PFSK-1 (cell line): ENCODE measurements around the gene PRDM16.

Experiments
- FOXP2 ChIP-seq: optimal IDR thresholded peaks from 2 replicates; pipeline ENCODE3; 2011; ENCODE audit warnings: borderline replicate concordance, control low read depth, inconsistent platforms; ENCODE audit not compliant: insufficient read depth; ENCODE audit errors: extremely low read length, extremely low read depth
- POLR2AphosphoS5 ChIP-seq: IDR thresholded peaks from 2 replicates; pipeline ENCODE4 v1.6.1; 2012; ENCODE audit warnings: low read depth, mild to moderate bottlenecking, control low read depth, low read length, moderate library complexity
- REST ChIP-seq, 2 experiments: IDR thresholded peaks; 2 replicates each; pipeline versions ENCODE4 v1.6.1 to v1.8.0; 2011 to 2012; ENCODE audit warnings: low read depth in 2 of 2, low read length in 2 of 2, control low read depth in 1 of 2, inconsistent platforms in 1 of 2, mild to moderate bottlenecking in 1 of 2, moderate library complexity in 1 of 2; ENCODE audit not compliant: insufficient read depth in 1 of 2
- SIN3A ChIP-seq: IDR thresholded peaks from 2 replicates; pipeline ENCODE4 v1.6.1; 2012; ENCODE audit warnings: mild to moderate bottlenecking, low read length, moderate library complexity, borderline replicate concordance; ENCODE audit not compliant: insufficient read depth
- TAF1 ChIP-seq: IDR thresholded peaks from 2 replicates; pipeline ENCODE4 v1.6.1; 2012; ENCODE audit warnings: low read length, control low read depth, borderline replicate concordance; ENCODE audit not compliant: insufficient read depth

Gene PRDM16

GRCh38 chr1:3469104-3469848, 400.3 kb downstream of the PRDM16 start:
- TF ChIP-seq POLR2AphosphoS5 (no peak), SIN3A (no peak)

- TF ChIP-seq FOXP2 (no peak), POLR2AphosphoS5 (no peak), REST (IDR thresholded peaks at IDR 0.05; ENCODE audit: insufficient read depth in 1 of 2, low read depth in 2 of 2, low read length in 2 of 2) (no peak), TAF1 (no peak), SIN3A (no peak)
These were observed 401.0 kb downstream of the PRDM16 start for GRCh38 chr1:3469849-3470649.

GRCh38 chr1:3470650-3471355, 401.8 kb downstream of the PRDM16 start:
- TF ChIP-seq SIN3A (no peak), TAF1 (no peak), POLR2AphosphoS5 (no peak), FOXP2 (no peak), REST (IDR thresholded peaks at IDR 0.05; ENCODE audit: insufficient read depth in 1 of 2, low read depth in 2 of 2, low read length in 2 of 2) (no peak)

GRCh38 chr1:3471356-3472087, 402.5 kb downstream of the PRDM16 start:
- TF ChIP-seq FOXP2 (no peak), POLR2AphosphoS5 (no peak), TAF1 (no peak), SIN3A (no peak), REST (IDR thresholded peaks at IDR 0.05; ENCODE audit: insufficient read depth in 1 of 2, low read depth in 2 of 2, low read length in 2 of 2) (no peak)
